Activated CD4-positive, alpha-beta T cell treated with anti-CD3 and anti-CD28 coated beads for 24 hours (primary cell): Measurements from ENCODE around the gene MRM2.
A peak's percentile ranks its signal among the peaks of the same experiment; 100 is the strongest.
"Not testable (repeated sequence)": the region's sequence is repeated elsewhere in the genome, so short reads cannot be mapped to it uniquely, and the experiment has no call there.

Experiments
- DNase-seq, 2 donors: peaks; one replicate each; pipeline ENCODE4 v3.0.0-alpha.2; 2020; ENCODE audit warnings: low read depth in 2 of 2

The MRM2 gene

DNA sequence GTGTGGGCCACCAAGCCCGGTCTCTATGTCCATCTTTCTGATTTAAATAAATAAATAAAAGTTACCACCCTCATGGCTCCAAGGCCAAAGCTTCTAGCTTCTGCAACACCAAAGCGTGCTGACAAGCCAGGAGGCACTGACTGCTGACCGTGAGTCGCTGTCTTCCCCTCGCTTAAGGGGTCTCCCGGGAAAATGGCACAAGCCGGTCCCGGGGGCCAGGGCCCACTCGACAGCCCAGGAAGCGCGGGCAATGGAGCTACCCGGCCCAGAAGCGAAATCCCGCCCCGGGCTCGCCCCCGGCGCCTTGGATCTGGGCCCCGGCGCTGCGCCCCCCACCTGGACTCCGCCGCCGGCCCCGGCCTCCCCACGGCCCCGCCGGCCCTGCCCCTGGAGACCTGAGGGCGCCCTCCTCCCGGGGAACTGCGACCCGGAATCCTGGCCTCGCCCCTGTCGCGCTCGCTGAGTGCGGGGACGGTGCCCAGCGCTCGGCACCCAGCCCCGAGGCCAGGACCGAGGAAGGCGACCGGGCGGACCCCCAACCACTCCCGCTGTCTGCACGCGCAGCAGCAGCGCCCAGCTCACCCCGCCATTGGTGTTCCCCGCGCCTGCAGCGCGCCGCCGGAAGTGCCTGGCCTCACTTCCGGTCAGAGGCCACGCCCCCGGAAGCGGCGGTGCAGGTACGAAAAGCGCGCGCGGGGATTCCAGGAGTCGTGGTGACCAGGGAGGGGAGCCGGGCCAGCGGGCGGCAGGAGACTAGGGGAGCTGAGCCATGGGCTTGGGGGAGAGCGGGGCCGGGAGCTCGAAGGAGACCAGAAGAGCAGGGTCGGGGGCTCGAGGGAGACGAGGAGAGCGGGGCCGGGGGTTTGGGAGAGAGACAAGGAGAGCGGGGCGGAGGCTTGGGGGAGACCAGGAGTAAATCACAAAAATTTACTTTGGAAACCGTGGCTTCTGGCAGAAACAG lies at the start of gene MRM2, which contains the start of gene NUDT1:
TSS of gene MRM2 (minus strand) at position 626 of the 961 bp plus-strand sequence. CDS start at position 590, 36 bp downstream.
TSS of gene NUDT1 (plus strand) at position 647 of the 961 bp plus-strand sequence. CDS start 2,349 bp downstream, outside the sequence.
- DNase-seq: peak; percentile 61 to 70

DNA sequence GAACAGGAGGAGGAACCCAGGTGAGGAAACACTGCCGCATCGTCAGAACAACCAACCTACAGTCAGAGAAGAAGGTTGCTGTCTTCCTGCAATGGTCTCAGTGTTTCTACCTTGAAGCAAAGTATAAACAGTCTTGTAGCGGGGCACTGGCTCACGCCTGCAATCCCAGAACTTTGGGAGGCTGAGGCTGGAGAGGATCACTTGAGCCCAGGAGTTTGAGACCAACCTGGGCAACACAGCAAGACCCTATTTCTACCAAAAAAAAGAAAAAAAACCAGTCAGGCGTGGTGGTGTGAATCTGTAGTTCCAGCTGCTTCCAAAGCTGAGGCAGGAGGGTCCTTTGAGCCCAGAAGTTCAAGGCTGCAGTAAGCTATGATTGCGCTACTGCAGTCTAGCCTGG lies 48.9 kb upstream of the MRM2 start:
- DNase-seq: no peak

DNA sequence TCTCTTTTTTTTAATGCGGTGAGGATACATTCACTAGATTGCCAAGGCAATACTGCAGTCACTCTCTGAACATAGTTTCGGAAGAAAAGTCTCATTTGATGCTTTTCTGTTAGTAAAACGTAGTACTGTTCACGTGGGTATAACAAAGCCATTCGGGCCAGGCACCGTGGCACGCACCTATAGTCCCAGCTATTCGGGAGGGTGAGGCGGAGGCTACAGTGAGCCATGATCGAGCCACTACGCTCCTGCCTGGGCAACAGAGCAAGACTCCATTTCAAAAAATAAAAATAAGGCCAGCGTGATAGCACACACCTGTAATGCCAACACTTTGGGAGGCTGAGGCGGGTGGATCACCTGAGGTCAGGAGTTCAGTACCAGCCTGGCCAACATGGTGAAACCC lies 47.6 kb upstream of the MRM2 start:
- no peak for DNase-seq

DNA sequence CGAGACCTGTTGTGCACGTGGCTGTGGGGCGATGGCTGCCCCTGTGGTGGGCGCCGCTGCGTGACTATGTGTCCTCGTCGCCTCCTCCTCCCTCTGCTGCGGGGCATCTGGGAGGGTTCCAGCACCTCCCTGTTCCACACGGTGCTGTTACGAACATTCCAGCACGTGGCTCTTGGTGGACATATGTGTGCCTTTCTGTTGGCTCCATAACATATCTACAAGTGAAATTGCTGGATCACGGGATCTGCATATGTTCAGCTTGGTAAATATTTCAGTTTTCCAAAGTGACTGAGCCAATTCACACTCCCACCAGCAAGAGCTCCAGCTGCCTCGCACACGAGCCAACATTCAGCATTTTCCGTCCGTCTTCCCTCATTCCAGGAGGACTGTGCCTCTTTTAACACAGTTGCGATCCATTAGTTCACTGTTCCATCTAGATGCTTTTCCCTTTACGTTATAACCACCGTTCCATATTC lies 47.1 kb upstream of the MRM2 start:
- DNase-seq: no peak

DNA sequence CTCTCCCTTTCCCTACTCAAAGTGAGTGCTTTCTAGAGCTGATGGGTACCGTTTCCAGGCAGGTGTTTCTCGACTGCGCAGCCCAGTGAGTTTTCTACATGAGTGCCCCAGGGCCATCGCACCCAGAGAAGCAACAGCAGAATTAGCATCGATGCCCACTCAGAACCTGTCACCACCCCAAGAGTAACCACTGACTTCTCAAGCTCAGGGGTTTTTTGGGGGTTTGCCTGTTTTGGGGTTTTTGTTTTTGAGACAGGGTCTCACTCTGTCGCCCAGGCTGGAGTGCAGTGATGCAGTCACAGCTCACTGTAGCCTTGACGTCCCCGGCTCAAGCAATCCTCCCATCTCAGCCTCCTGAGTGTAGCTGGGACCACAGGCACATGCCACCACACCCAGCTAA lies 46.5 kb upstream of the MRM2 start:
- DNase-seq: no peak

DNA sequence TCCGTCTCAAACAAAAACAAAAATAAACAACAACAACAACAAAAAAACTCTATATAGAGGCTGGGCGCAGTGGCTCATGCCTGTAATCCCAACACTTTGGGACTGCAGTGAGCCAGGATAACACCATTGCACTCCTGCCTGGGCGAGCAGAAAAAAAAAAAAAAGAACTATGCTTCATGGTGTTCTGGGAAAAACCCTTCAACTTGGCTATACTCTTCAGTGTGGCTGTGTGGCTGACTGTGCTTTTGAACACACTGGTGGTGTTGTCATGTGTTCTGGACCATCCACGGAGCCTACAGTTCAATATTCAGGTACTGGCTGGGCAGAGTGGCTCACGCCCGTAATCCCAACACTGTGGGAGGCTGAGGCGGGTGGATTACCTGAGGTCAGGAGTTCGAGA lies 45.7 kb upstream of the MRM2 start:
- DNase-seq: no peak

DNA sequence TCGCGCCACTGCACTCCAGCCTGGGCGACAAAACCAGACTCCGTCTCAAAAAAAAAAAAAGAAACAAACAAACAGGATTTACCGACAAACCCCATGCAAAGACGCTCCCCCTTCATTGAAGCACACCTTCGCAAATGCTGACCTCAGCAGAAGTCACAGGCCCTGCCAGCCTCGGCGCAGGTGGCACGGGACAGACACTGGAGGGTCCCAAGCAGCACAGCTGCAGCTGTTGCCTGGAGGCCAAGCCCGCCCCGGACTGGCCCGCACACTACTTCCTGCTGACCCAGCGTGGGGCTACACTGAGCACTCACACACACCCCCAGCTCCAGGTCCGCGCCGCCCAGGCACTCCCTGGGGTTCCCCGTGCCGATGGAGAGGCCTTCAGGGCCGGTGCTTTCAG lies 41.1 kb upstream of the MRM2 start:
- DNase-seq: no peak

DNA sequence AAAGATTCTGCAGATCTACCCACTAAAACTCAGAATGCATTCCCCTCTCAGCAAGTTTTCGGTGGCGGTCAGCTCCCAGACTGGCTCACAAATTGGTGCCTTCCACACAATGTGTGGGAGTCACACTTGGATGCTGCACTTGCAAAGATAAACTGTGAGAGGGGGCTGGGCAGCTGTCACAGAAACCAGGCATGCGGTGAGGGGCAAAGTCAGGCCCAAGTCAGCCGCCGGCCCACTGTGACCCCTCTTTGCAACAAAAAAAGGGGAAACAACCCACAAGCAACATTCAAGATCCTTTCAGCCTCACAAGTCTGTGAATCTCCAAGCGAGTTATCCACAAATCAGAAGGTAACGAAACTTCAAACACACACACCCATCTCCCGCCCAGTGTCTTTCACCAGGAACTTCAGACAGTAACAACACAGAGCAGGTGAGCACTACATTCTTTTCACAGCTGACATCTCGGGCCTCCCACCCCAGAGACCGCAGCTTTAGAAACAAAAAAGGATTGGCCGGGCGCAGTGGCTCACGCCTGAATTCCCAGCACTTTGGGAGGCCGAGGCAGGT lies 40.3 kb upstream of the MRM2 start:
- DNase-seq: no peak

DNA sequence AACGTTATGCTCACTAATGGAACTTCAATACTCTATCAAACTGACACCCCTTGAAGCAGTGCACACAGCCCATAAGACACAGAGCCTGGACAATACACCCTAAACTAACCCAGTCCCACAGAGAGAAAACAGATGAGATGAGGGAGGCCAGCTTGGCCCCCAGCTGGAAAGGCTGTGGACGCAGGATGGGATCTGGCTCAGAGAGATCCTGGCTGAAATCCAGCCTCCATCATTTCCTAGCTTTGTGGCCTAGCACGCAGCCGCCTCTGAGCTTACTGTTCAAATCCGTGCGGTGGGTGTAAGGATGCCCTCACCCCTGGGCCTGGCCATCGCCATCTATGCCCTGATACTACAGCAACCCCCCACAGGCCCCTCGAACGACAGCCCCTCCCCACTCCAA lies 39.5 kb upstream of the MRM2 start:
- no peak for DNase-seq

DNA sequence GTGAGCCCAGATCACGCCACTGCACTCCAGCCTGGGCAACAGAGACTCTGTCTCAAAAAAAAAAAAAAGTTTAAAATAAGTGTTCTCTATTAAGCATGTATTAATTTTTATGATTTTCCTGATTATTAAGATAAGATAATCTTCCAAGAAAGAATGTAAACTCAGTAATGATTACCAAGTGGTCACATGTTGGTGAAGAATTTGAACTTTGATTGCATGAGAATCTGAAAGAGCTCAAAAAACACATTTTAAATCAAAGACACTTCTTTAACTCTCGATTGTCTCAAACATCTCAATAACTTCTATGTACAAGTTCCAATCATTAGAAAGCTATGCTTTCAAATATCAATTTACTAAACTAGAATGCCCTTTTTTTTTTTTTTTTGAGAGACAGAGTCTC lies 38.4 kb upstream of the MRM2 start:
- no peak for DNase-seq

DNA sequence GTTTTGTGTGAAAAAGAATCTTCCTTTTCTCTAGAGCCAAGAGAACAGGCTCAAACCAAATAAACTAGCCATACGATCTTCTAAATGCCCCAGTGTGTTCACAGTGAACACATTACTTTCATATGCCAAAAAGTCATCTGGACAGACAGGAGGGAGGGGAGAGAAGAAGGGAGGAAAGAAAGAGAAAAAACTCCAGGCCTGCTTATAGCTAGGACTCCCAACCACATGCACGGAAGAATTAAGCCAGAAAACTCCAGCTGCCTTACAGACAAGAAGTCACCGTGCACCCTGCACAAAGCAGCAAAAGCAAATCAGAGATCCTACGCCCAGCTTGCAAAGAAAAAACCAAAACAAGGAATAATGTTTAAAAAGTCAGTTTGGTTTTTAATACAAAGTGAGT lies 37.9 kb upstream of the MRM2 start:
- no peak for DNase-seq

DNA sequence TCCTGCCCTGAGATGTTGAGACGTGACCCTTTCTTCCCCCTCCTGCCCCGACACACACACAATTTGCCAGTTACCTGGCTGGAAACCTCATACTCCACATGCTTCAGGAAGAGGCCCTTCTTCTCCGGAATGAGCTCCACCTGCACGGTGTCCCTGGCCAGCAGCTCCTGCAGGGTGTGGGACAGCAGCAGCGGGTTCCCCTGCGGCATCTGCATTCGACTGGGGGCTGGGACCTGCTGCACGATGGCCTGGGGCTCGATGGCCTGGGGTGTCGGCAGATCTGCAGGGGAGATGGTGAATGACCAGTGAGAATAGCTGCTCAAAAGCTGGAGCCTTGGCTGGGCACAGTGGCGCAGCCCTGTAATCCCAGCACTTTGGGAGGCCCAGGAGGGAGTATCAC lies 36.0 kb upstream of the MRM2 start:
- DNase-seq: no peak

DNA sequence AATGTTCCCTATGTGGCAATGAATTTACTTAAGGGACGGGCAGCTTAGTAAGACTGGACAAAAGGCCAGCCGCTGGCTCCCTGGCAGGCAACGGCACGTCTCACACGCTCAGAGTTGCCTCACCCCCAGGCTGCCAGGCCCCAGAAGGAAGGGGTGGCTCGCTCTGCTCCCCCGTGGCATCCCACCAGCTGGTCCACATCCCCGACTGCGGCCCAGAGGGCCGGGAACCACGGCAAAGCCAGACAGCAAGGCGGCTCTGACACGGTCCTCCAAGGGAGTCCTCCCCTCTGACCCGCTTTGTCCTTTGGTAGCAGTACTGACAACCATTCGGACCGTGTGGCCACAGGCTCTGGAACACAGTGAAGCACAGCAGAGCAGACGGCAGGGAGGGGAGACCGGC lies 34.1 kb upstream of the MRM2 start:
- DNase-seq: no peak

DNA sequence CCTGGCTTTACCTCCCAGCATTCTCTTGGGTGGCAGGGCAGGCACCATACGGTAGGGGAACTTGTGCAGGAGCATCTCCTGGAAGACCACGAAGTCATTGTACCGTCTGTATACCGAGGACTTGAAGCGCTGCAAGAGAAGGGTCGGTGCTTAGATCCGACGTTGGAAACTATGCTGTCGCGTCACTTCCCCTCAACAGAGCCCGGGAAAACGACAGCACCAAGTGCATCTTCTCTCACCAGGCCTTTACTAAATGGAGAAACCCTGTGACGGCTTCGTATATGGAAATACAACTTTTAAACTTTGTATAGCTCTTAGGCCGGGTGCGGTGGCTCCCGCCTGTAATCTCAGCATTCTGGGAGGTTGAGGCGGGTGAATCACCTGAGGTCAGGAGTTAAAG lies 33.1 kb upstream of the MRM2 start:
- no peak for DNase-seq

DNA sequence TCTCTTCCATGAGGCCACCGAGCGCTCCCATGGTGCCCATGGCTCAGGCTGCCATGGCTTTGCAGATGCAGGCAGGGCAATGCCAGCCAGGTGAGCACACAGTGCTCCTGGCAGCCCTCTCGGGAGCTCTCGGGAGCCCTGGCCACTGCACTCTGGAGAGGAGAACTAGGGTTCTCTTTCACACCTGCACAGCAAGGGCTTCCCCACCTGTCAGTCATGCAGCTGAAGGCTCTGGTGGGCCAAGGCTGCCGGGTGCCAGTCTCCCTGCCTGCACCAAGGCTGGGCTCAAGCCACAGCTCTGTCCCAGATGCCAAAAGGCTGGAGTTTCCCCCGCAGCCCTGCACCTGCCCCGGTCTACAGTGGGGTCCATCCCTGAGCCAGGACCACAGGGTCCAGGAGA lies 32.7 kb upstream of the MRM2 start:
- no peak for DNase-seq

DNA sequence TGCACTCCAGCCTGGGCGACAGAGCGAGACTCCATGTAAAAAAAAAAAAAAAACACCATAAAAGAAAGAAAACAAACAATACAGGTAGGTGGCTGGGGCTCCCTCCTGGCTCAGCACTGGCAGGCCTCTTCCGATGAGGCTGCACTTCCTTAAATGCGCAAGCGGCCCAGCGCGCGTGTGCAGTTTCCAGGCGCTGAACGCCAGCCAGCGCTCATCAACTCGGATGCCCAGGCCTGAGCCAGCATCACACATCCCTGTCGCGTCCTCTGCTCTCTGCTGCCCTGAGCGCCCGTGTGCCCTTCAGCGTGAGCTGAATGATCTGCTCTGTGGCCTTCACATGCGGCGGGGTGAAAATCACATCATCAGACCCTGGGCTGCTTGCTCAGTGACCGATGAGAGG lies 31.9 kb upstream of the MRM2 start:
- DNase-seq: no peak

DNA sequence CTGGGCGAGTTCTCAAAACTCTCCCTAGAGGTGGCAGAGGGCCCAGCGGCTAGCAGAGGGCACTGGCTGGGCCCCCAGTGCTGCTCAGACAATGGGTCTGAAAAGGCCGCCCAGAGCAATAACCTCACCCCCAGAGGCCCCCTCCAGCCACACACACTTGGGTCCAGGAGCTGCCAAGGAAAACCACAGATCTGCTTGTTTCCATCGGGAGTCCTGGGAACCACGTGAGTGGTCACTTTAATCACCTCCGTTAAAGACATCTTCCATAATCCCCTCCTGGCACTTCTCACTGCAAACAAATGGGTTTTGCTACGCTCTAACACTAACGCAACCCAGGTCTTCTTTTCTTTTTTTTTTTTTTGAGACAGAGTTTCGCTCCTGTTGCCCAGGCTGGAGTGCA lies 30.0 kb upstream of the MRM2 start:
- no peak for DNase-seq

DNA sequence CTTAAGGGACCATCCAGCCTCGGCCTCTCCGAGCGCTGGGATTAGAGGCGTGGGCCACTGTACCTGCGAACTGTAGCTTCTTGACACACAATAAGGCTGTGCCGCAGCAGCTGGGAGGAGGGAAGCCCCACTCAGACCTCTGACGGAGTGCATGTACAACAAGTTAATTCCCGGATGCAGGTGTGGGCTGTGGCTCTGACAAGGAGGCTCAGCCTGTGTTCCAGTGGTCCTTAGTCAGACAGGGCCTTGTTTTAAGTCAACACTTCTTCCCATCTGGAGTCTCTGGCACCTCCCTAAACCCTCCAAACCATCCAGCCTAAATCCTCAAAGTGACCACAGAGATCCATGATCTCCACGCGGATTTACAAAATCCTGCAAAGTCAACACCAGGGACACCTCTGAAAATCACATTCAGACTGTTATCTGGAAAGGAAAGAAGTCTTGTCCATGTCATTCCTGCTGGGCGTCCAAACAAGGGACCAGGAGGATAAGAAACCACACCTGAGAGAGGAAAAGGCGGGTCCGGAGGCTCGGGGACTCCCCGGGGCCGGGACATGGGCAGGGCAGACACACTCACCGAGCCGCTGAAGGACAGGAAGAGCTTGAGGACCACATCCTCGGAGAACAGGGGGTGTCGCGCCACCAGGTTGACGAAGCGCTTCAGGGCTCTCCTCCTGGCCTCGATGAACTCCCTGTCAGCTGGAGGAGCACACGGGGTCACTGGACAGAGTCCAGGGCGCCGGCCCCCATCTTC lies 29.4 kb upstream of the MRM2 start:
- no peak for DNase-seq

DNA sequence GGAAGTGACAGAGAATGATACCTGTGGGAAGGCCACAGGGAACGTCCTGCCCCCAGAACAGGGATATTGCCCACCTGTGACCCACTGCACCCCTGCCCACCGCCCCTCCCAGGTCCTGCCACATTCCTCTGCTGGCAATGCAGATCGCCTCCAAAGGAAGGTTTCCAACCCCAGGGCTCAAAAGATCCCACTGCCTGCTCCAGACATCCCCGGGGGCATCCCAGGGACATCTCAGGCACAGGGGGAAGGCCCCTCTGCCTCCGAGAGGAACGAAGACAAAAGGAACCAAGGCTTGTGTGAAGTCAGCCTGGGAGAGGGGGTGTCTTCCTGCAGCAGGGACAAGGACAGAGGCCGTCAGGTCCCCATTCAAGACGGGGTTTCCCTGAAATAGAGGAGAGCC lies 28.5 kb upstream of the MRM2 start:
- DNase-seq: no peak

DNA sequence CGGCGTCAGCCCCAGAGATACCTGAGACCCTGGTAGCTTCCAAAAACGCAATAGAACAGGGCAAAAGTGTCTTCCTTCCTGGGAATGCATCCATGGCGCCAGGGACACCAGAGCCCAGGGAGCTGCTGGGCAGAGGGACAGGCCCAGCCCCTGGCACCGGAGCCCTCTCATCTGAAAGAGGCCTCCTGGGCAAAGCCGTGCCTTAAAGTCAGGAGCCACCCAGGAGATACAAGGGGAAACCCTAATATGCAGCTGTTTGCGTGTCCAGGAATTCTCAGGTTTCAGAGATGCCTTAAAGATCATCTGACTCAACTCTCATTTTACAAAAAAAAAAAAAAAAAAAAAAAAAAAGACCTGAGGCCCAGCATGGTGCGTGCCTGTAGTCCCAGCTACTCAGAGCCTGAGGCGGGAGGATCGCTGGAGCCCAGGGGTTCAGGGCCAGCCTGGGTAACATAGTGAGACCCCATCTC lies 28.0 kb upstream of the MRM2 start:
- no peak for DNase-seq

DNA sequence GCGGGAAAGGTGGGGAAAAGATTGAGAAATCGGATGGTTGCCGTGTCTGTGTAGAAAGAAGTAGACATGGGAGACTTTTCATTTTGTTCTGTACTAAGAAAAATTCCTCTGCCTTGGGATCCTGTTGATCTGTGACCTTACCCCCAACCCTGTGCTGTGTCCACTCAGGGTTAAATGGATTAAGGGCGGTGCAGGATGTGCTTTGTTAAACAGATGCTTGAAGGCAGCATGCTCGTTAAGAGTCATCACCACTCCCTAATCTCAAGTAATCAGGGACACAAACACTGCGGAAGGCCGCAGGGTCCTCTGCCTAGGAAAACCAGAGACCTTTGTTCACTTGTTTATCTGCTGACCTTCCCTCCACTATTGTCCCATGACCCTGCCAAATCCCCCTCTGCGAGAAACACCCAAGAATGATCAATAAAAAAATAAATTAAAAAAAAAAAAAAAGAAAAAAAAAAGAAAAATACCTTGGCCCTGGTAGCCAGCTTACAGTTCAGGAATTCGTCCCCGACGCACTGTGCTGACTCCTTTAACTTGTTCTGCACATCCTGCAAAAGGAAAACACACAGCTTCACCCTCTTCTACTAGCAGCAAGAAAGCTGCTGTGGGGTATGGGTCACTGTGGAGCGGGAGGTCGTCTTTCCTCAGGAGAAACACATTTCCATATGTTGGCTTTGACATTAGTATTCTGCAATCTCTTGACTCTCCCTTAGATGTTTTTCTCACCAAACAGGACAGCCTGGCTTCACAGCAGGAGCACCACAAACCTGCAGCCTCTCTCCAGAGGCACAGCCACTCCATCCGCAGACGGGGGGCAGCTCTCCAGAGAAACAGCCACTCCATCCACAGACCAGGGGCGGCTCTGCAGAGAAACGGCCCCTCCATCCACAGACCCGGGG lies 27.3 kb upstream of the MRM2 start:
- DNase-seq: not testable (repeated sequence)
